Renal pelvis (tissue), 4 donors: ENCODE data around the gene NAP1L4. TPM values are rescaled to one million over a fixed set of nuclear protein-coding genes. Genes with fewer than 3 reads are reported as not detected.
A peak's percentile ranks its signal among the peaks of the same experiment; 100 is the strongest.

Source experiments
- DNase-seq: peaks from one replicate; pipeline ENCODE4 v3.0.0-alpha.2; 2013
- polyA plus RNA-seq, 3 donors: library from polyadenylated mRNA; unstranded; fragments of 120-200 nt; gene quantifications; one replicate each; pipeline ENCODE4 v1.2.1, GENCODE V29; 2013; ENCODE audit not compliant: insufficient read length in 3 of 3

NAP1L4 gene
- polyA plus RNA-seq, 3 donors: 175 to 224 (median 186) TPM

- DNase-seq: no peak
These were observed 27.3 kb downstream of the NAP1L4 start for GRCh38 chr11:2964782-2965181.

- no peak for DNase-seq
These were observed 28.4 kb downstream of the NAP1L4 start for GRCh38 chr11:2963761-2964160.

GRCh38 chr11:2963112-2963754 lies 28.9 kb downstream of the NAP1L4 start:
- DNase-seq: no peak

- no peak for DNase-seq
These were observed 31.0 kb downstream of the NAP1L4 start for GRCh38 chr11:2961080-2961479.

GRCh38 chr11:2960139-2960538 lies 32.0 kb downstream of the NAP1L4 start:
- DNase-seq: no peak

- DNase-seq: no peak
These were observed 33.9 kb downstream of the NAP1L4 start for GRCh38 chr11:2958251-2958650.

GRCh38 chr11:2955906-2956476 lies 36.1 kb downstream of the NAP1L4 start:
- peak; percentile 47 for DNase-seq

- DNase-seq: no peak
These were observed 37.9 kb downstream of the NAP1L4 start for GRCh38 chr11:2954263-2954662.

GRCh38 chr11:2952290-2952689 lies 39.8 kb downstream of the NAP1L4 start:
- DNase-seq: no peak

- no peak for DNase-seq
These were observed 40.7 kb downstream of the NAP1L4 start for GRCh38 chr11:2951231-2952110.

GRCh38 chr11:2950825-2951224 lies 41.3 kb downstream of the NAP1L4 start:
- no peak for DNase-seq

- DNase-seq: no peak
These were observed 42.2 kb downstream of the NAP1L4 start for GRCh38 chr11:2949920-2950319.

GRCh38 chr11:2947744-2948143 lies 44.4 kb downstream of the NAP1L4 start:
- no peak for DNase-seq

- DNase-seq: no peak
These were observed 46.3 kb downstream of the NAP1L4 start for GRCh38 chr11:2945757-2946287.

- peak; percentile 77 for DNase-seq
These were observed 46.9 kb downstream of the NAP1L4 start for GRCh38 chr11:2945031-2945756.

GRCh38 chr11:2944530-2944929 lies 47.6 kb downstream of the NAP1L4 start:
- DNase-seq: no peak

GRCh38 chr11:2943711-2944118 lies 48.4 kb downstream of the NAP1L4 start:
- DNase-seq: no peak

GRCh38 chr11:2942872-2943710 lies 49.0 kb downstream of the NAP1L4 start:
- no peak for DNase-seq

GRCh38 chr11:2942447-2942846 lies 49.7 kb downstream of the NAP1L4 start:
- DNase-seq: no peak

- no peak for DNase-seq
These were observed 51.0 kb downstream of the NAP1L4 start for GRCh38 chr11:2940921-2941821.
